ENCODE results near the gene TAF9B. TPM values are rescaled to one million over a fixed set of nuclear protein-coding genes. Genes with fewer than 3 reads are reported as not detected.

The TAF9B gene
- polyA plus RNA-seq, 1 of the 3 experiments (the other 2 are of a cell fraction): 11.6 TPM

- H3K36me3 ChIP-seq (replicated peaks in 1 of 2; ENCODE audit: control insufficient read depth in 1 of 2, insufficient read depth in 2 of 2, low read length in 1 of 2): peaks cover 41 to 52% of the 10 kb centered on the region in 2 experiments
- peaks cover 61% of the 10 kb centered on the region for H3K79me2 ChIP-seq (ENCODE audit: insufficient read depth)
- POLR2A ChIA-PET: no interaction called here
These were observed 23.1 kb downstream of the TAF9B start for GRCh38 chrX:78116365-78116764.

GRCh38 chrX:78111140-78111931 is 28.1 kb downstream of the TAF9B start:
- Histone ChIP-seq H3K27me3 (ENCODE audit: insufficient read depth) (no peaks in the 10 kb centered on the region), H3K4me3 (ENCODE audit: low read depth in 2 of 2, low read length in 1 of 2) (no peak overlapping the region), H2AFZ (ENCODE audit: low read depth) (no peak overlapping the region), H3K9me3 (no peaks in the 10 kb centered on the region), H3K9me2 (no peaks in the 10 kb centered on the region), H3K9ac (no peak overlapping the region), H3K4me1 (ENCODE audit: control insufficient read depth in 1 of 2, insufficient read depth in 2 of 2, low read depth in 1 of 2, low read length in 1 of 2) (peaks cover 5 to 6% of the 10 kb centered on the region in 2 experiments; a peak in 2 of 4 replicates), H3K36me3 (replicated peaks in 1 of 2; ENCODE audit: control insufficient read depth in 1 of 2, insufficient read depth in 2 of 2, low read length in 1 of 2) (peaks cover 24 to 36% of the 10 kb centered on the region in 2 experiments), H3K4me2 (no peak overlapping the region), H3K79me2 (ENCODE audit: insufficient read depth) (peaks cover 87% of the 10 kb centered on the region), H3K27ac (ENCODE audit: low read depth in 2 of 2, low read length in 1 of 2) (no peak overlapping the region), H3F3A (replicated peaks; ENCODE audit: insufficient read depth) (no peaks in the 10 kb centered on the region), H4K20me1 (ENCODE audit: insufficient read depth) (peaks cover 66% of the 10 kb centered on the region)
- CTCF ChIA-PET: no interaction called here
- POLR2A ChIA-PET: no interaction called here
- no peak for TF ChIP-seq RAD21 (IDR thresholded peaks at IDR 0.05; ENCODE audit: low read length)
- TF ChIP-seq JUND (IDR thresholded peaks at IDR 0.05): no peak
- TF ChIP-seq TCF12 (IDR thresholded peaks at IDR 0.05): no peak
- no peak for TF ChIP-seq REST (IDR thresholded peaks at IDR 0.05; ENCODE audit: low read depth, low read length)
- TF ChIP-seq RCOR1 (IDR thresholded peaks at IDR 0.05; ENCODE audit: low read length): no peak
- no peak for TF ChIP-seq SMC3 (IDR thresholded peaks at IDR 0.05; ENCODE audit: low read depth, low read length)
- TF ChIP-seq PBX3 (IDR thresholded peaks at IDR 0.05): no peak
- TF ChIP-seq ZBTB33 (IDR thresholded peaks at IDR 0.05; ENCODE audit: borderline replicate concordance, low read depth): no peak
- no peak for DNase-seq
- WGBS (ENCODE audit: low lambda C conversion rate): 59% methylated on average over 10 of the region's 10 CpGs

More at GRCh38 chrX:78116365-78116764, 23.1 kb downstream of the TAF9B start:
- H3F3A ChIP-seq (replicated peaks; ENCODE audit: insufficient read depth): peaks cover 4% of the 10 kb centered on the region
- H3K27me3 ChIP-seq (ENCODE audit: insufficient read depth): no peaks in the 10 kb centered on the region
- H2AFZ ChIP-seq (ENCODE audit: low read depth): no peak overlapping the region
- TF ChIP-seq RFX5 (IDR thresholded peaks at IDR 0.05; ENCODE audit: low read length): no peak
- TF ChIP-seq ELF1 (IDR thresholded peaks at IDR 0.05): no peak
- TF ChIP-seq FOSL2 (IDR thresholded peaks at IDR 0.05; ENCODE audit: borderline replicate concordance, low read depth): no peak
- TF ChIP-seq CHD2 (IDR thresholded peaks at IDR 0.05; ENCODE audit: low read length, partially characterized antibody): no peak
- TF ChIP-seq POLR2AphosphoS5 (IDR thresholded peaks at IDR 0.05; ENCODE audit: low read depth, low read length): no peak
- peaks cover 27% of the 10 kb centered on the region for H4K20me1 ChIP-seq (ENCODE audit: insufficient read depth)
- H3K27ac ChIP-seq (ENCODE audit: low read depth in 2 of 2, low read length in 1 of 2): no peak overlapping the region; a peak in 1 of 4 replicates
- H3K4me3 ChIP-seq (ENCODE audit: low read depth in 2 of 2, low read length in 1 of 2): no peak overlapping the region
- no peaks in the 10 kb centered on the region for H3K9me2 ChIP-seq
- H3K9ac ChIP-seq: no peak overlapping the region
- peaks cover 0 to 2% of the 10 kb centered on the region in 2 experiments; a peak in 2 of 4 replicates for H3K4me1 ChIP-seq (ENCODE audit: control insufficient read depth in 1 of 2, insufficient read depth in 2 of 2, low read depth in 1 of 2, low read length in 1 of 2)
- no peaks in the 10 kb centered on the region for H3K9me3 ChIP-seq
- CTCF ChIA-PET: interaction anchor here (0.9 to 1.5 kb wide), 3 partner anchors 9 to 12 kb away, joined by 3 to 4 read pairs (median 3); partner anchors contain the start of gene PGK1
- DNase-seq: no peak
- no peak overlapping the region for H3K4me2 ChIP-seq

All from SK-N-SH (cell line).